GM23248 (cell line): ENCODE data around the gene TMEM117. TPM values are rescaled to one million over a fixed set of nuclear protein-coding genes. Genes with fewer than 3 reads are reported as not detected.
A peak's percentile ranks its signal among the peaks of the same experiment; 100 is the strongest.
"Not testable (repeated sequence)": the region's sequence is repeated elsewhere in the genome, so short reads cannot be mapped to it uniquely, and the experiment has no call there.

Experiments used
- DNase-seq: peaks from one replicate; pipeline ENCODE4 v3.0.0-alpha.2; 2015
- H2AFZ ChIP-seq: fragments of 200-600 bp; sonication (generic); 2 replicates; pipeline ENCODE4 v1.6.1; 2016; ENCODE audit warnings: antibody characterized with exemption
- H3F3A ChIP-seq: fragments of 200-600 bp; sonication (generic); 2 replicates; pipeline ENCODE4 v1.6.1; 2016; ENCODE audit warnings: mild to moderate bottlenecking, antibody characterized with exemption, mixed run types; ENCODE audit not compliant: insufficient read depth
- H3K27ac ChIP-seq: fragments of 200-600 bp; sonication (generic); 2 replicates; pipeline ENCODE4 v1.5.1; 2016; ENCODE audit warnings: mild to moderate bottlenecking
- H3K27me3 ChIP-seq: fragments of 200-600 bp; sonication (generic); replicated peaks from 2 replicates; pipeline ENCODE4 v1.6.1; 2016; ENCODE audit warnings: mild to moderate bottlenecking; ENCODE audit not compliant: insufficient read depth
- H3K36me3 ChIP-seq: fragments of 200-600 bp; sonication (generic); 2 replicates; pipeline ENCODE4 v1.6.1; 2016; ENCODE audit warnings: low read depth, mild to moderate bottlenecking
- H3K4me1 ChIP-seq: fragments of 200-600 bp; sonication (generic); 2 replicates; pipeline ENCODE4 v1.6.1; 2016; ENCODE audit warnings: mild to moderate bottlenecking; ENCODE audit not compliant: insufficient read depth
- H3K4me2 ChIP-seq: fragments of 200-600 bp; sonication (generic); one replicate; pipeline ENCODE4 v1.6.1; 2016; ENCODE audit warnings: mild to moderate bottlenecking; ENCODE audit not compliant: unreplicated experiment
- H3K4me3 ChIP-seq: fragments of 200-600 bp; sonication (generic); 2 replicates; pipeline ENCODE4 v1.5.1; 2016; ENCODE audit warnings: mild to moderate bottlenecking
- H3K79me2 ChIP-seq: fragments of 200-600 bp; sonication (generic); 2 replicates; pipeline ENCODE4 v1.6.1; 2016; ENCODE audit warnings: mild to moderate bottlenecking; ENCODE audit not compliant: insufficient read depth
- H3K9ac ChIP-seq: fragments of 200-600 bp; sonication (generic); 2 replicates; pipeline ENCODE4 v1.6.1; 2016; ENCODE audit warnings: mild to moderate bottlenecking
- H3K9me2 ChIP-seq: fragments of 200-600 bp; sonication (generic); 2 replicates; pipeline ENCODE4 v1.6.1; 2016; ENCODE audit warnings: mixed run types, mild to moderate bottlenecking, moderate library complexity; ENCODE audit not compliant: insufficient read depth
- H3K9me3 ChIP-seq: fragments of 200-600 bp; sonication (generic); one replicate; pipeline ENCODE4 v1.6.1; 2017; ENCODE audit warnings: low read depth
- H4K20me1 ChIP-seq: fragments of 200-600 bp; sonication (generic); 2 replicates; pipeline ENCODE4 v1.6.0; 2016; ENCODE audit not compliant: insufficient read depth
- EZH2 ChIP-seq: fragments of 200-600 bp; sonication (generic); IDR thresholded peaks from 2 replicates; pipeline ENCODE4 v1.6.1; 2018; ENCODE audit warnings: antibody characterized with exemption, mild to moderate bottlenecking; ENCODE audit not compliant: insufficient read depth, poor library complexity, severe bottlenecking
- EZH2phosphoT487 ChIP-seq: fragments of 200-600 bp; sonication (generic); IDR thresholded peaks from 2 replicates; pipeline ENCODE4 v1.6.1; 2018; ENCODE audit warnings: antibody characterized with exemption, moderate library complexity, mild to moderate bottlenecking, low read depth; ENCODE audit not compliant: insufficient read depth
- WGBS, 2 experiments: methylation state at CpG; one replicate each; pipeline ENCODE4 v1.1.6; 2015 to 2017; ENCODE audit warnings: low lambda C conversion rate in 2 of 2, low coverage in 1 of 2; ENCODE audit errors: missing lambda C conversion rate in 2 of 2; 5-methylcytosine and 5-hydroxymethylcytosine counted together
- in situ Hi-C: fragments of 300-500 bp; cut with MboI; formaldehyde crosslinking; loops from 2 replicates; pipeline ENCODE4 v1.15.0; 2020
- polyA plus RNA-seq: library from polyadenylated mRNA; unstranded; fragments of >200 nt; fragmentation: Nextera tagmentation; extraction: Ambion mirVana; gene quantifications from 2 replicates; pipeline ENCODE4 v1.2.1, GENCODE V29; 2016
- total RNA-seq: library from RNA; depleted of rRNA; stranded (reverse); fragments of >200 nt; shearing (Covaris generic); gene quantifications from 2 replicates; pipeline ENCODE4 v1.2.3, GENCODE V29; 2014

Gene TMEM117
- total and polyA plus RNA-seq, 2 experiments from 2014 or later: 12.1 to 19.1 TPM

DNA sequence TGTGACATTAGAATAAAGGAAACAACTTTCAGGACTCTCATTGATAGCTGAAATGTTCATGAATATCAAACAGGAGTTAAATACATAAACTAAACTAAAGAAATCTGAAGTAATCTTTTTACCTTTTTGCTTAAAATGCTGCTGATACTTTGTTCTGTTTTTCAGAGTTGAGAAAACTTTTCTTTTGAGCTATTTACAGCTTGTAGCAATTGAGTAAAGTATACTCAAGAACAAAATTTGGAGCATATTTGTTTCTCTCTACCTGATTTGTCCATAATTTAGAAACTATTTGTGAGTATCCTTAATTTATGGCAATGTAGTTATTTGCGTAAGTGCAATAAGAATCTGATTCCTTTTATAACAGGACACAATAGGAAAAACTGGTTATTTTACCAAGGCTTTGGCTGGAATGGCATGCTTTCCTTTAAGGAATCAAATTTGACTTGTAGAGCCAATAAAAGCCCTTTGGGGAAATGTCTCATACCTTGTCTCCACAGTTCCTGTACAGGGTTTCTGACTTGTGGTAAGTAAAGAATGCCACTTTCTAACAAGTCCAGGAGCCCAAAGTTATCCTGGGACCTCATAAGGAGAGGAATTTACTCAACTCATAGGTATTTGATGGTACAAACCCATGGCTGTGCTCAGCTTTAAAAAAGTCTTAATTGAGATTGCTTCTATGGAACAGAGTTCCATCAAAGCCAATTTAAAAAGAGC, 195.7 kb downstream of the TMEM117 start:
- H3K4me2 ChIP-seq: no peak overlapping the region
- in situ Hi-C loops: no loop called here
- TF ChIP-seq EZH2 (no peak), EZH2phosphoT487 (no peak)
- no peaks in the 10 kb centered on the region for H3K9me2 ChIP-seq
- H3K4me1 ChIP-seq: no peaks in the 10 kb centered on the region
- H3K9me3 ChIP-seq: no peaks in the 10 kb centered on the region
- 98 to 100% methylated on average over 1 of the region's 1 CpG for WGBS, 2 experiments
- no peaks in the 10 kb centered on the region for H3K79me2 ChIP-seq
- no peaks in the 10 kb centered on the region for H4K20me1 ChIP-seq
- DNase-seq: no peak
- H2AFZ ChIP-seq: no peak overlapping the region
- no peak overlapping the region for H3K9ac ChIP-seq
- H3K36me3 ChIP-seq: no peaks in the 10 kb centered on the region
- no peaks in the 10 kb centered on the region for H3K27me3 ChIP-seq
- no peak overlapping the region for H3K4me3 ChIP-seq
- no peak overlapping the region for H3K27ac ChIP-seq
- H3F3A ChIP-seq: no peaks in the 10 kb centered on the region

DNA sequence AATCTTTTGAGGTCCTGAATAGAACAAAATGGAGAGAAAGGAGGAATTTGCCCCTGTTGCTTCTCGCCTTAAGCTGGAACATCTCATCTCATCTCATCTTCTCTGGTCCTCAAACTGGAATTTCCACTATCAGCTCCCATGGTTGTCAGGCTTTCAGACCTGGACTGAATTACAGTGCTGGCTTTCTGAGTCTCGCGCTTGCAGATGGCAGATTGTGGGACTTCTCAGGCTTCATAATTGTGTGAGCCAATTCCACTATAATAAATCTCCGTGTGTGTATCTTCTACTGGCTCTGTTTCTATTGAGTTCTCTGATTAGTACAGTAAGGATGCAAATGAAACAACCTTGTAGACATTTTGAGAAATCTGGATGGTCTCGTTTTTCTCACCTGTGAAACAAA, 199.0 kb downstream of the TMEM117 start:
- 83 to 86% methylated on average over 5 of the region's 5 CpGs for WGBS, 2 experiments
- DNase-seq: no peak
- no peak overlapping the region for H3K9ac ChIP-seq
- H3F3A ChIP-seq: no peaks in the 10 kb centered on the region
- no peaks in the 10 kb centered on the region for H3K4me1 ChIP-seq
- no peaks in the 10 kb centered on the region for H3K9me3 ChIP-seq
- no peaks in the 10 kb centered on the region for H4K20me1 ChIP-seq
- TF ChIP-seq EZH2 (no peak), EZH2phosphoT487 (no peak)
- no peaks in the 10 kb centered on the region for H3K79me2 ChIP-seq
- H2AFZ ChIP-seq: no peak overlapping the region
- no peak overlapping the region for H3K4me2 ChIP-seq
- no peaks in the 10 kb centered on the region for H3K9me2 ChIP-seq
- in situ Hi-C loops: no loop called here
- no peaks in the 10 kb centered on the region for H3K27me3 ChIP-seq
- no peak overlapping the region for H3K27ac ChIP-seq
- H3K36me3 ChIP-seq: no peaks in the 10 kb centered on the region
- H3K4me3 ChIP-seq: no peak overlapping the region

DNA sequence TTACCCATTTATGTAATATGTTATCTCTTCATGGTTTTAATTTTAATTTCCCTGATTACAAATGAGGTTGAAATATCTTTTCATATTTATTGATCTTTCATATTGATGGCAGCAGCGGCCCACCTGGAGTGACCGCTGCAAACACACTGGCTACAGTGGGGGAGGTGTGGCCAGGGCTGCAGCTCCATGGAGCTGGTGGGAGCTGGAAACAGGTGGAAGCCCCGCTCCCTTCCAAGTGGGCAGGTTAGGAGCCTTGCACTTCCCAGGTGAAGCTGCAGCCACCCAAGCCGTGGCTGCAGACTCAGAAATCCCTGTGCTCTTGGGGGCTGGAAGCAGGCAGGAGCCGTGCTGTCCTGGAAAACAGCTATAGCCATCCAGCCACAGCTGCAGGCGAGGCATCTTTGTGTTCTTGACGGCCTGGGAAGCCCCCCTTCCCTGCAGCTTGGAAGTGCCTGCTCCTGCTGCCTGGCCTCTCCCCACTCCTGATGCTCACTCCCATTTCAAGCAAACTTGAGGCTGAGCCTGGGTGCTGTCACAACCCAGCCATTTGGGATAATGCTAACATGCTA, 201.1 kb downstream of the TMEM117 start:
- WGBS, 2 experiments: 79 to 86% methylated on average over 7 of the region's 7 CpGs
- no peaks in the 10 kb centered on the region for H3K9me2 ChIP-seq
- no peak overlapping the region for H3K27ac ChIP-seq
- H3K9ac ChIP-seq: no peak overlapping the region
- no peaks in the 10 kb centered on the region for H3K9me3 ChIP-seq
- no peaks in the 10 kb centered on the region for H3F3A ChIP-seq
- no peak overlapping the region for H2AFZ ChIP-seq
- no peaks in the 10 kb centered on the region for H4K20me1 ChIP-seq
- in situ Hi-C loops: no loop called here
- DNase-seq: no peak
- H3K79me2 ChIP-seq: no peaks in the 10 kb centered on the region
- H3K27me3 ChIP-seq: no peaks in the 10 kb centered on the region
- H3K4me1 ChIP-seq: no peaks in the 10 kb centered on the region
- no peaks in the 10 kb centered on the region for H3K36me3 ChIP-seq
- H3K4me3 ChIP-seq: no peak overlapping the region
- no peak for TF ChIP-seq EZH2phosphoT487
- no peak for TF ChIP-seq EZH2
- H3K4me2 ChIP-seq: no peak overlapping the region

- DNase-seq: no peak
- Histone ChIP-seq H3K27ac (no peak overlapping the region), H3K4me1 (no peaks in the 10 kb centered on the region), H3K4me2 (no peak overlapping the region), H3F3A (no peaks in the 10 kb centered on the region), H3K4me3 (no peak overlapping the region), H3K9me3 (no peaks in the 10 kb centered on the region), H2AFZ (no peak overlapping the region), H3K9me2 (no peaks in the 10 kb centered on the region), H3K27me3 (no peaks in the 10 kb centered on the region), H4K20me1 (no peaks in the 10 kb centered on the region), H3K36me3 (no peaks in the 10 kb centered on the region), H3K9ac (no peak overlapping the region), H3K79me2 (no peaks in the 10 kb centered on the region)
- 81 to 82% methylated on average over 5 of the region's 5 CpGs for WGBS, 2 experiments
- TF ChIP-seq EZH2phosphoT487 (no peak), EZH2 (no peak)
- in situ Hi-C loops: no loop called here
Observed at GRCh38 chr12:44038411-44038810, 202.5 kb downstream of the TMEM117 start.

GRCh38 chr12:44044491-44044890, 208.6 kb downstream of the TMEM117 start:
- WGBS, 2 experiments: 61 to 67% methylated on average over 2 of the region's 2 CpGs
- H3K4me3 ChIP-seq, H3K9ac ChIP-seq: not testable (repeated sequence)

More at GRCh38 chr12:44044491-44044890, 208.6 kb downstream of the TMEM117 start:
- H3K79me2 ChIP-seq, H3K4me1 ChIP-seq, H3K27ac ChIP-seq, H2AFZ ChIP-seq, H3K36me3 ChIP-seq, H3K4me2 ChIP-seq, H3K9me2 ChIP-seq, H3F3A ChIP-seq, H4K20me1 ChIP-seq, H3K9me3 ChIP-seq, H3K27me3 ChIP-seq, in situ Hi-C loops: not testable (repeated sequence)
- DNase-seq: peak; percentile 8
